ENCODE data around the gene ZNF415.

The ZNF415 gene

GRCh38 chr19:53172889-53173288 is 40.2 kb upstream of the ZNF415 start:
- no peak for TF ChIP-seq POLR2AphosphoS5 (IDR thresholded peaks at IDR 0.05; ENCODE audit: low read depth)
- TF ChIP-seq, protein P1, sequence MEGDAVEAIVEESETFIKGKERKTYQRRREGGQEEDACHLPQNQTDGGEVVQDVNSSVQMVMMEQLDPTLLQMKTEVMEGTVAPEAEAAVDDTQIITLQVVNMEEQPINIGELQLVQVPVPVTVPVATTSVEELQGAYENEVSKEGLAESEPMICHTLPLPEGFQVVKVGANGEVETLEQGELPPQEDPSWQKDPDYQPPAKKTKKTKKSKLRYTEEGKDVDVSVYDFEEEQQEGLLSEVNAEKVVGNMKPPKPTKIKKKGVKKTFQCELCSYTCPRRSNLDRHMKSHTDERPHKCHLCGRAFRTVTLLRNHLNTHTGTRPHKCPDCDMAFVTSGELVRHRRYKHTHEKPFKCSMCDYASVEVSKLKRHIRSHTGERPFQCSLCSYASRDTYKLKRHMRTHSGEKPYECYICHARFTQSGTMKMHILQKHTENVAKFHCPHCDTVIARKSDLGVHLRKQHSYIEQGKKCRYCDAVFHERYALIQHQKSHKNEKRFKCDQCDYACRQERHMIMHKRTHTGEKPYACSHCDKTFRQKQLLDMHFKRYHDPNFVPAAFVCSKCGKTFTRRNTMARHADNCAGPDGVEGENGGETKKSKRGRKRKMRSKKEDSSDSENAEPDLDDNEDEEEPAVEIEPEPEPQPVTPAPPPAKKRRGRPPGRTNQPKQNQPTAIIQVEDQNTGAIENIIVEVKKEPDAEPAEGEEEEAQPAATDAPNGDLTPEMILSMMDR (IDR thresholded peaks at IDR 0.05; ENCODE audit: insufficient read depth, low read length), result no peak
- no peak for TF ChIP-seq SPI1 (IDR thresholded peaks at IDR 0.05; ENCODE audit: borderline replicate concordance, low read depth)
- no peak for TF ChIP-seq GABPA (IDR thresholded peaks at IDR 0.05; ENCODE audit: low read depth)
- TF ChIP-seq REST (IDR thresholded peaks at IDR 0.05; ENCODE audit: insufficient replicate concordance, low read depth), result no peak

DNA sequence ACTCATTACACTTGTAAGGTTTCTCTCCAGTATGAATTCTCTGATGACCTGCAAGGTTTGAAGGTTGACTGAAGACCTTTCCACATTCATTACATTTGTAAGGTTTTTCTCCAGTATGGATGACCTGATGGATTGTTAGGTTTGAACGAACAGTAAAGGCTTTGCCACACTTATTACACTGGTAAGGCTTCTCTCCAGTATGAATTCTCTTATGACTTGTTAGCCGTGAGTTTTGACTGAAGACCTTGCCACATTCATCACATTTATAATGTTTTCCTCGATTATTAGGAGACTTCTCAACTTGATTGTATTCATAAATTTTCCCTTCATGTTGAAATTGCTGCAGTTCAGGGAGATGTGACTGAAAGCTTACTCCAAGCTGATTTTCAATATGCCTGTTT is 33.0 kb upstream of the ZNF415 start:
- Histone ChIP-seq H3K4me3 (replicated peaks; ENCODE audit: insufficient read depth, low read length) (no peak overlapping the region), H3K27me3 (ENCODE audit: insufficient read depth, poor library complexity, severe bottlenecking) (no peaks in the 10 kb centered on the region), H3K27ac (replicated peaks) (no peak overlapping the region)
- DNase-seq (ENCODE audit: low read depth in 1 of 2, low spot score in 1 of 2), result no peak
- no peak for TF ChIP-seq REST (IDR thresholded peaks at IDR 0.05; ENCODE audit: insufficient replicate concordance, low read depth)
- TF ChIP-seq, protein P1 (IDR thresholded peaks at IDR 0.05; ENCODE audit: insufficient read depth, low read length), result no peak
- TF ChIP-seq SPI1 (IDR thresholded peaks at IDR 0.05; ENCODE audit: borderline replicate concordance, low read depth), result no peak
- no peak for TF ChIP-seq POLR2AphosphoS5 (IDR thresholded peaks at IDR 0.05; ENCODE audit: low read depth)
- TF ChIP-seq GABPA (IDR thresholded peaks at IDR 0.05; ENCODE audit: low read depth), result no peak

More at GRCh38 chr19:53172889-53173288, 40.2 kb upstream of the ZNF415 start:
- Histone ChIP-seq H3K27me3 (ENCODE audit: insufficient read depth, poor library complexity, severe bottlenecking) (no peaks in the 10 kb centered on the region), H3K4me3 (replicated peaks; ENCODE audit: insufficient read depth, low read length) (no peak overlapping the region), H3K27ac (replicated peaks) (no peak overlapping the region)
- no peak for DNase-seq (ENCODE audit: low read depth in 1 of 2, low spot score in 1 of 2)

DNA sequence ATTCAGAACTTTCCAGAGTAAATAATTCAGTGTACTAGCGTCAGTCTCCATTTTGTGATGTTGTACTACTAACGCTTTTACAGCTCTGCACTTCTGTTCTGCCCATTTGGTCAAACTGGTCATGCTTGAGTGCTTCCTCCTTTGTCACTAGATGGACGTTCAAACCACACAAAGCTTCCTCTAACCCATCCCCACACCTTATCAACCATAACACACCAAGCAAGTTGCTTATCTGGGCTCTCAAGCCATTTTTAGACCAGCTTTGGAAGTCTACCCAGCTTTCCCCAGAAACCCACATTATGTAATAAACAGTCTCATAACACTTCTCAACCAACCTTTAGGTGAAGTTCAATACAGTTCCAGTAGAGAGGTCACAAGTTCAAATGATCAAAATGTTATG is 28.4 kb upstream of the ZNF415 start:
- TF ChIP-seq SPI1 (IDR thresholded peaks at IDR 0.05; ENCODE audit: borderline replicate concordance, low read depth) (no peak), REST (IDR thresholded peaks at IDR 0.05; ENCODE audit: insufficient replicate concordance, low read depth) (no peak), GABPA (IDR thresholded peaks at IDR 0.05; ENCODE audit: low read depth) (no peak)
- TF ChIP-seq, protein P1 (IDR thresholded peaks at IDR 0.05; ENCODE audit: insufficient read depth, low read length), result no peak
- Histone ChIP-seq H3K27ac (replicated peaks) (no peak overlapping the region), H3K4me3 (replicated peaks; ENCODE audit: insufficient read depth, low read length) (no peak overlapping the region), H3K27me3 (ENCODE audit: insufficient read depth, poor library complexity, severe bottlenecking) (no peaks in the 10 kb centered on the region)
- no peak for DNase-seq (ENCODE audit: low read depth in 1 of 2, low spot score in 1 of 2)
